Gastrocnemius medialis (tissue), 4 donors: ENCODE results near the gene HRH4.

Source experiments
- CTCF ChIP-seq, 5 experiments: fragments of 450-650 bp in 3 of 5; fragments of 200-600 bp in 2 of 5; sonication (generic) in 2 of 5; IDR thresholded peaks in 4 of 5; conservative IDR thresholded peaks in 1 of 5; 1 replicate in 4 of 5; 2 replicates in 1 of 5; pipeline ENCODE4 v1.5.1; 2016 to 2019; ENCODE audit warnings: antibody characterized with exemption in 5 of 5, mild to moderate bottlenecking in 3 of 5, moderate library complexity in 3 of 5
- POLR2A ChIP-seq, 2 donors: fragments of 450-650 bp; IDR thresholded peaks; one replicate each; pipeline ENCODE4 v1.6.1; 2017; ENCODE audit warnings: antibody characterized with exemption in 2 of 2, mild to moderate bottlenecking in 2 of 2, moderate library complexity in 2 of 2

GRCh38 chr18:24517554-24517953, 57.1 kb downstream of the HRH4 start:
- TF ChIP-seq CTCF (IDR thresholded peaks at IDR 0.05 in 4 of 5, conservative IDR thresholded peaks at IDR 0.05 in 1 of 5) (no peak), POLR2A (IDR thresholded peaks at IDR 0.05) (no peak)
